Neuronal stem cell (in vitro differentiated cells): ENCODE measurements around the gene FAM169A. TPM values are rescaled to one million over a fixed set of nuclear protein-coding genes. Genes with fewer than 3 reads are reported as not detected.
"Not testable (repeated sequence)": the region's sequence is repeated elsewhere in the genome, so short reads cannot be mapped to it uniquely, and the experiment has no call there.

Experiments
- DNase-seq: peaks from one replicate; pipeline ENCODE4 v3.0.0-alpha.2; 2013; ENCODE audit warnings: low spot score
- H2AFZ ChIP-seq: one replicate; pipeline ENCODE4 v1.6.1; 2013; ENCODE audit warnings: mild to moderate bottlenecking, low read length, inconsistent platforms
- H2AK5ac ChIP-seq: 2 replicates; pipeline ENCODE4 v1.6.1; 2013; ENCODE audit warnings: low read depth, mild to moderate bottlenecking, inconsistent platforms, low read length, moderate library complexity, mixed read lengths
- H2BK120ac ChIP-seq: 2 replicates; pipeline ENCODE4 v1.6.1; 2013; ENCODE audit warnings: low read depth, mild to moderate bottlenecking, inconsistent platforms, low read length, moderate library complexity, mixed read lengths
- H2BK12ac ChIP-seq: one replicate; pipeline ENCODE4 v1.6.1; 2013; ENCODE audit warnings: low read length, inconsistent platforms
- H2BK15ac ChIP-seq: 2 replicates; pipeline ENCODE4 v1.6.1; 2013; ENCODE audit warnings: mild to moderate bottlenecking, low read length, inconsistent platforms, mixed read lengths
- H2BK5ac ChIP-seq: one replicate; pipeline ENCODE4 v1.6.1; 2013; ENCODE audit warnings: inconsistent platforms, mild to moderate bottlenecking, low read length, moderate library complexity
- H3K14ac ChIP-seq: one replicate; pipeline ENCODE4 v1.6.1; 2013; ENCODE audit warnings: low read length, inconsistent platforms
- H3K18ac ChIP-seq: 2 replicates; pipeline ENCODE4 v1.6.1; 2013; ENCODE audit warnings: low read length, inconsistent platforms
- H3K23ac ChIP-seq: 2 replicates; pipeline ENCODE4 v1.6.1; 2013; ENCODE audit warnings: low read depth, mild to moderate bottlenecking, mixed read lengths, low read length, inconsistent platforms; ENCODE audit not compliant: poor library complexity
- H3K27ac ChIP-seq: replicated peaks from 3 replicates; pipeline ENCODE4 v1.5.1; 2013; ENCODE audit warnings: low read length, inconsistent platforms
- H3K27me3 ChIP-seq, 3 experiments: 2 replicates each; pipeline ENCODE4 v1.6.1; 2013; ENCODE audit warnings: low read length in 3 of 3, mild to moderate bottlenecking in 2 of 3, inconsistent platforms in 1 of 3, low read depth in 1 of 3, mixed read lengths in 1 of 3, moderate library complexity in 1 of 3; ENCODE audit not compliant: control insufficient read depth in 3 of 3, insufficient read depth in 3 of 3
- H3K36me3 ChIP-seq, 2 donors: replicated peaks in 1 of 2; 2 replicates each; pipeline ENCODE4 v1.6.1; 2013; ENCODE audit warnings: low read length in 2 of 2; ENCODE audit not compliant: control insufficient read depth in 2 of 2, insufficient read depth in 2 of 2
- H3K4ac ChIP-seq: 2 replicates; pipeline ENCODE4 v1.6.1; 2013; ENCODE audit warnings: inconsistent platforms, mild to moderate bottlenecking, low read length, moderate library complexity
- H3K4me1 ChIP-seq, 2 donors: 1 replicate in 1 of 2; 2 replicates in 1 of 2; pipeline ENCODE4 v1.6.1; 2013; ENCODE audit warnings: low read length in 2 of 2, low read depth in 1 of 2; ENCODE audit not compliant: control insufficient read depth in 2 of 2, insufficient read depth in 1 of 2
- H3K4me2 ChIP-seq: one replicate; pipeline ENCODE4 v1.6.1; 2013; ENCODE audit warnings: mild to moderate bottlenecking, low read length, inconsistent platforms; ENCODE audit not compliant: insufficient read depth, poor library complexity, severe bottlenecking
- H3K4me3 ChIP-seq, 2 donors: 2 replicates each; pipeline ENCODE4 v1.5.1; 2013; ENCODE audit warnings: low read length in 2 of 2, mild to moderate bottlenecking in 2 of 2, inconsistent platforms in 1 of 2, moderate library complexity in 1 of 2
- H3K79me1 ChIP-seq: one replicate; pipeline ENCODE4 v1.6.1; 2013; ENCODE audit warnings: low read depth, mild to moderate bottlenecking, inconsistent platforms, low read length, moderate library complexity
- H3K9ac ChIP-seq: one replicate; pipeline ENCODE4 v1.6.1; 2013; ENCODE audit warnings: mild to moderate bottlenecking, low read depth, low read length, inconsistent platforms; ENCODE audit not compliant: poor library complexity
- H3K9me3 ChIP-seq, 2 donors: replicated peaks in 1 of 2; 2 replicates each; pipeline versions ENCODE3 to v1.6.1; 2013; ENCODE audit warnings: low read length in 2 of 2, mild to moderate bottlenecking in 2 of 2, inconsistent platforms in 1 of 2, low read depth in 1 of 2, mixed read lengths in 1 of 2, moderate library complexity in 1 of 2; ENCODE audit not compliant: control insufficient read depth in 2 of 2, insufficient read depth in 1 of 2
- H4K8ac ChIP-seq: one replicate; pipeline ENCODE4 v1.6.1; 2013; ENCODE audit warnings: low read depth, mild to moderate bottlenecking, inconsistent platforms, low read length, moderate library complexity
- H4K91ac ChIP-seq: one replicate; pipeline ENCODE4 v1.6.1; 2013; ENCODE audit warnings: low read length, low read depth, mild to moderate bottlenecking, inconsistent platforms; ENCODE audit not compliant: poor library complexity
- WGBS, 2 donors: extraction: QIAGEN DNeasy Blood & Tissue Kit; methylation state at CpG; one replicate each; pipeline ENCODE4 v1.1.7; 2013; ENCODE audit warnings: missing lambda C conversion rate in 2 of 2, mixed read lengths in 1 of 2; ENCODE audit not compliant: insufficient read length in 2 of 2, insufficient replicate concordance in 1 of 2; ENCODE audit errors: extremely low coverage in 2 of 2; 5-methylcytosine and 5-hydroxymethylcytosine counted together
- polyA plus RNA-seq, 2 experiments: library from polyadenylated mRNA; stranded (reverse); fragments of 200-250 nt; gene quantifications; one replicate each; pipeline ENCODE4 v1.2.3, GENCODE V29; 2013

FAM169A gene, protein sequence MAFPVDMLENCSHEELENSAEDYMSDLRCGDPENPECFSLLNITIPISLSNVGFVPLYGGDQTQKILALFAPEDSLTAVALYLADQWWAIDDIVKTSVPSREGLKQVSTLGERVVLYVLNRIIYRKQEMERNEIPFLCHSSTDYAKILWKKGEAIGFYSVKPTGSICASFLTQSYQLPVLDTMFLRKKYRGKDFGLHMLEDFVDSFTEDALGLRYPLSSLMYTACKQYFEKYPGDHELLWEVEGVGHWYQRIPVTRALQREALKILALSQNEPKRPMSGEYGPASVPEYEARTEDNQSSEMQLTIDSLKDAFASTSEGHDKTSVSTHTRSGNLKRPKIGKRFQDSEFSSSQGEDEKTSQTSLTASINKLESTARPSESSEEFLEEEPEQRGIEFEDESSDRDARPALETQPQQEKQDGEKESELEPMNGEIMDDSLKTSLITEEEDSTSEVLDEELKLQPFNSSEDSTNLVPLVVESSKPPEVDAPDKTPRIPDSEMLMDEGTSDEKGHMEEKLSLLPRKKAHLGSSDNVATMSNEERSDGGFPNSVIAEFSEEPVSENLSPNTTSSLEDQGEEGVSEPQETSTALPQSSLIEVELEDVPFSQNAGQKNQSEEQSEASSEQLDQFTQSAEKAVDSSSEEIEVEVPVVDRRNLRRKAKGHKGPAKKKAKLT
- polyA plus RNA-seq (2013, experiment 1 of 2) = 8.3 TPM
- 9.0 TPM for polyA plus RNA-seq (2013, experiment 2 of 2)

DNA sequence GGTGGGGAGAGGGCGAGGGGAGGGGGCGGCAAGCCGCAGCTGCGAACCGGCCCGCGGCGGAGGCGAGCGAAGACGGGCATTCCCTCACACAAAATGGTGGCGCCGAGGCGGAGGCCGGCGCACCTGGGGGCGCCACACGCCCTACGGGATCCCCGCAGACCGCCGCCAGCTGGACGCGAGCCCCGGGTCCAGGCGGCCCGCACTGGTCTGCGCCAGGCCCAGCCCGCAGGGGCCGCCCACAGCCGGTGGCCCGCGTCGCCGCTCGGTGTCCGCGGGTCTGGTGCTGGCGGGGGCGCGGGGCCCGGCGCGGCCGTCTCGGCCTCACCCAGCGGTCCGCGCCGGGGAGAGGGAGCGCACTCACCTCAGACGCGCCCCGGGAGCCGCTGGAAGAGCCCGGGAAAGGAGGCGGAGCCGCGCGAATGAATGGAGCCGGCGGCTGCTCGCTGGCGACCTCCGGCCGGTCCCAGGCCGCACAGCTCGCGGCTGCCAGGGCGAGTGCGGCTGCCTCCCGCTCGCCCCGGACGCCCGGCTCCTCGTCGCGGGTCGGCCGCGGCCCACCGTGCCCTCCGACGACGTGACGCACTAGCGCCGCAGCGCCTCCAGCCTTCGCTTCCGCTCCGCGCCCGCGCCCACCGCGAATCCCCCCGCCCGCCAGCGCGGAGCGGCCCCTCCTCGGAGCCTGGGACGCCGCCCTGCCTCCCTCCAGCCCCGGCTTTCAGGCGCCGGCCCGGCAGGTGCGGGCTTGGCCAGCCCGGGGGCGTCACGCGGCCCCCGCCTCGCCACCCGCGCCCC is at the start of gene FAM169A:
TSS of gene FAM169A (minus strand) at position 584 of the 792 bp plus-strand sequence. CDS start 24,711 bp downstream, outside the sequence.
- Histone ChIP-seq H3K23ac (peak within 1 kb of the TSS; percentile 77), H4K91ac (peak within 1 kb of the TSS; percentile 81), H2BK120ac (no peak within 1 kb of the TSS), H3K4ac (peak within 1 kb of the TSS; percentile 81), H2BK15ac (peak within 1 kb of the TSS; percentile 81), H3K79me1 (no peaks in the 10 kb centered on the region), H2BK5ac (peak within 1 kb of the TSS; percentile 82), H2AK5ac (peak within 1 kb of the TSS; percentile 77), H3K18ac (peak within 1 kb of the TSS; percentile 98), H3K9me3 (no peaks in the 10 kb centered on the region), H2AFZ (peak within 1 kb of the TSS; percentile 98), H2BK12ac (no peak within 1 kb of the TSS), H3K27me3 (no peaks in the 10 kb centered on the region), H3K27ac (peak within 1 kb of the TSS; percentile 73), H3K4me3 (peak within 1 kb of the TSS; percentile 69 to 92), H4K8ac (peak within 1 kb of the TSS; percentile 86), H3K4me2 (peak within 1 kb of the TSS; percentile 88), H3K4me1 (peaks cover 6 to 7% of the 10 kb centered on the region in 2 donors), H3K36me3 (no peaks in the 10 kb centered on the region), H3K14ac (peak within 1 kb of the TSS; percentile 100), H3K9ac (peak within 1 kb of the TSS; percentile 92)
- DNase-seq = peak; percentile 59
- whole genome bisulfite sequencing, 2 donors = no CpG with 5 or more reads among the region's 119 CpGs

GRCh38 chr5:74915488-74915887 is 49.3 kb upstream of the FAM169A start:
- no peak overlapping the region for H4K91ac ChIP-seq
- H3K27ac ChIP-seq = no peak overlapping the region
- no peak overlapping the region for H3K14ac ChIP-seq
- no peak overlapping the region for H3K18ac ChIP-seq
- no peaks in the 10 kb centered on the region for H3K36me3 ChIP-seq
- peaks cover 0 to 3% (median 0%) of the 10 kb centered on the region in 3 experiments for H3K27me3 ChIP-seq
- H3K23ac ChIP-seq = no peak overlapping the region
- no peak overlapping the region for H3K4me3 ChIP-seq
- no peak overlapping the region for H2AK5ac ChIP-seq
- no peak for DNase-seq
- no peak overlapping the region for H2BK120ac ChIP-seq
- H2BK15ac ChIP-seq = no peak overlapping the region
- no peak overlapping the region for H2AFZ ChIP-seq
- no peak overlapping the region for H2BK5ac ChIP-seq
- H2BK12ac ChIP-seq = no peak overlapping the region
- no peak overlapping the region for H3K4me2 ChIP-seq
- no peaks in the 10 kb centered on the region for H3K9me3 ChIP-seq
- no peaks in the 10 kb centered on the region for H3K4me1 ChIP-seq
- WGBS, 2 donors = no CpG with 5 or more reads among the region's 1 CpG
- no peak overlapping the region for H3K9ac ChIP-seq
- H4K8ac ChIP-seq = no peak overlapping the region
- H3K4ac ChIP-seq = no peak overlapping the region
- no peaks in the 10 kb centered on the region for H3K79me1 ChIP-seq

DNA sequence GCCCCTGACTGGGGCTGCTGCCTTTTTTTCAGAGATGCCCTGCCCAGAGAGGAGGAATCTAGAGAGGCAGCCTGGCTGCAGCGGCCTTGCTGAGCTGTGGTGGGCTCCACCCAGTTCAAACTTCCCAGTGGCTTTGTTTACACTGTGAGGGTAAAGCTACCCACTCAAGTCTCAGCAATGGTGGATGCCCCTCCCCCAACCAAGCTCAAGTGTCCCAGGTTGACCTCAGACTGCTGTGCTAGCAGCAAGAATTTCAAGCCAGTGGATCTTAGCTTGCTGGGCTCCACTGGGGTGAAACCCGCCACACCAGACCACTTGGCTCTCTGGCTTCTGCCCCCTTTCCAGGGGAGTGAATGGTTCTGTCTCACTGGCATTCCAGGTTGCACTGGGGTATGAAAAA is 45.2 kb upstream of the FAM169A start:
- H4K8ac ChIP-seq, H3K4me2 ChIP-seq, DNase-seq, H3K18ac ChIP-seq, H3K9me3 ChIP-seq, H2AFZ ChIP-seq, H2AK5ac ChIP-seq, H3K9ac ChIP-seq, H3K4ac ChIP-seq, H3K4me3 ChIP-seq, H2BK120ac ChIP-seq, H3K27ac ChIP-seq, H3K23ac ChIP-seq, H2BK15ac ChIP-seq, H3K4me1 ChIP-seq, H3K79me1 ChIP-seq, H2BK5ac ChIP-seq, H3K27me3 ChIP-seq, H3K14ac ChIP-seq, H2BK12ac ChIP-seq, H3K36me3 ChIP-seq, H4K91ac ChIP-seq: not testable (repeated sequence)
- no CpG with 5 or more reads among the region's 2 CpGs for WGBS, 2 donors

- H3K9ac ChIP-seq, H3K36me3 ChIP-seq, H3K23ac ChIP-seq, H3K9me3 ChIP-seq, H2AFZ ChIP-seq, H3K4me3 ChIP-seq, H2AK5ac ChIP-seq, H3K14ac ChIP-seq, H3K27ac ChIP-seq, H3K18ac ChIP-seq, H2BK5ac ChIP-seq, H3K4me1 ChIP-seq, DNase-seq, H2BK120ac ChIP-seq, H2BK12ac ChIP-seq, H3K4ac ChIP-seq, H3K27me3 ChIP-seq, H3K4me2 ChIP-seq, H4K91ac ChIP-seq, H2BK15ac ChIP-seq, H4K8ac ChIP-seq, H3K79me1 ChIP-seq: not testable (repeated sequence)
Measured at GRCh38 chr5:74909888-74910287, 43.7 kb upstream of the FAM169A start.
